HK-2 (cell line): Measurements from ENCODE around the gene NPR1.
A peak's percentile ranks its signal among the peaks of the same experiment; 100 is the strongest.
"Not testable (repeated sequence)": the region's sequence is repeated elsewhere in the genome, so short reads cannot be mapped to it uniquely, and the experiment has no call there.

ENCODE experiments used
- DNase-seq: peaks from one replicate; pipeline ENCODE4 v3.0.0-alpha.2; 2018; ENCODE audit not compliant: unreplicated experiment

NPR1 gene

GRCh38 chr1:153682730-153683129 lies 4.2 kb downstream of the NPR1 start:
- no peak for DNase-seq

GRCh38 chr1:153683854-153684253 lies 5.4 kb downstream of the NPR1 start:
- DNase-seq = no peak

GRCh38 chr1:153684892-153685291 lies 6.4 kb downstream of the NPR1 start:
- DNase-seq = no peak

- DNase-seq = no peak
Measured at GRCh38 chr1:153685544-153686340, 7.3 kb downstream of the NPR1 start.

- no peak for DNase-seq
Measured at GRCh38 chr1:153687346-153688125, 9.0 kb downstream of the NPR1 start.

- no peak for DNase-seq
Measured at GRCh38 chr1:153688276-153688675, 9.8 kb downstream of the NPR1 start.

- DNase-seq = no peak
Measured at GRCh38 chr1:153688736-153689328, 10.3 kb downstream of the NPR1 start.

- DNase-seq = no peak
Measured at GRCh38 chr1:153693466-153693865, 15.0 kb downstream of the NPR1 start.

GRCh38 chr1:153696741-153697140 lies 18.3 kb downstream of the NPR1 start:
- DNase-seq = no peak

GRCh38 chr1:153697191-153698019 lies 18.9 kb downstream of the NPR1 start:
- peak; percentile 16 for DNase-seq

GRCh38 chr1:153698020-153698922 lies 19.8 kb downstream of the NPR1 start:
- DNase-seq = no peak

- DNase-seq = no peak
Measured at GRCh38 chr1:153698923-153699714, 20.6 kb downstream of the NPR1 start.

GRCh38 chr1:153699768-153700167 lies 21.3 kb downstream of the NPR1 start:
- no peak for DNase-seq

GRCh38 chr1:153705484-153705883 lies 27.0 kb downstream of the NPR1 start:
- DNase-seq = no peak

GRCh38 chr1:153711026-153711425 lies 32.5 kb downstream of the NPR1 start:
- DNase-seq = no peak

- not testable (repeated sequence) for DNase-seq
Measured at GRCh38 chr1:153716211-153716610, 37.7 kb downstream of the NPR1 start.

- DNase-seq = no peak
Measured at GRCh38 chr1:153717330-153717729, 38.8 kb downstream of the NPR1 start.

- no peak for DNase-seq
Measured at GRCh38 chr1:153723687-153724086, 45.2 kb downstream of the NPR1 start.

- DNase-seq = not testable (repeated sequence)
Measured at GRCh38 chr1:153724634-153725033, 46.1 kb downstream of the NPR1 start.
